NB4 (cell line): Measurements from ENCODE around the gene CDC42EP5.

Experiments
- POLR2A ChIP-seq: IDR thresholded peaks from 2 replicates; pipeline ENCODE4 v1.6.1; 2011; ENCODE audit warnings: mild to moderate bottlenecking; ENCODE audit not compliant: insufficient read length; ENCODE audit errors: extremely low read depth
- TF ChIP-seq, protein P1 (sequence below): IDR thresholded peaks from one replicate; pipeline ENCODE4 v1.5.1; 2012; ENCODE audit warnings: low read depth, low read length

DNA sequence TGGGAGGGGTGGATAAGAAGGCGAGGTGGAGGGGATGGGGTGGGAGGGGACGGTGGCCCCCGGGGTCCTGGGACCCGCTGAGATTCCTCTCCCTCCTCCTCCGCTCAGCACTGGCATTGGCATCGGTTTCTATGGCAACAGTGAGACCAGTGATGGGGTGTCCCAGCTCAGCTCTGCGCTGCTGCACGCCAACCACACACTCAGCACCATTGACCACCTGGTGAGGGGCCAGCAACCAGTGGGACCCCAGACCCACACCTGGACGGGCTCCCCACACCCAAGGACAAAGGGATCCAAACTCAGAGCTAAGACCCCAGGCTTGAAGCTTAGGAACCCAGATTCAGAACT lies 52.0 kb downstream of the CDC42EP5 start:
- TF ChIP-seq, protein P1, sequence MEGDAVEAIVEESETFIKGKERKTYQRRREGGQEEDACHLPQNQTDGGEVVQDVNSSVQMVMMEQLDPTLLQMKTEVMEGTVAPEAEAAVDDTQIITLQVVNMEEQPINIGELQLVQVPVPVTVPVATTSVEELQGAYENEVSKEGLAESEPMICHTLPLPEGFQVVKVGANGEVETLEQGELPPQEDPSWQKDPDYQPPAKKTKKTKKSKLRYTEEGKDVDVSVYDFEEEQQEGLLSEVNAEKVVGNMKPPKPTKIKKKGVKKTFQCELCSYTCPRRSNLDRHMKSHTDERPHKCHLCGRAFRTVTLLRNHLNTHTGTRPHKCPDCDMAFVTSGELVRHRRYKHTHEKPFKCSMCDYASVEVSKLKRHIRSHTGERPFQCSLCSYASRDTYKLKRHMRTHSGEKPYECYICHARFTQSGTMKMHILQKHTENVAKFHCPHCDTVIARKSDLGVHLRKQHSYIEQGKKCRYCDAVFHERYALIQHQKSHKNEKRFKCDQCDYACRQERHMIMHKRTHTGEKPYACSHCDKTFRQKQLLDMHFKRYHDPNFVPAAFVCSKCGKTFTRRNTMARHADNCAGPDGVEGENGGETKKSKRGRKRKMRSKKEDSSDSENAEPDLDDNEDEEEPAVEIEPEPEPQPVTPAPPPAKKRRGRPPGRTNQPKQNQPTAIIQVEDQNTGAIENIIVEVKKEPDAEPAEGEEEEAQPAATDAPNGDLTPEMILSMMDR, result no peak
- no peak for TF ChIP-seq POLR2A
